Activated CD4-positive, CD25-positive, alpha-beta regulatory T cell (primary cell): ENCODE results near the gene THRAP3.
A peak's percentile ranks its signal among the peaks of the same experiment; 100 is the strongest.

Experiments
- DNase-seq, 4 experiments: peaks; one replicate each; lab custom pipeline; 2025; lab: John Stamatoyannopoulos, UW

Gene THRAP3

GRCh38 chr1:36327421-36328087, 103.3 kb downstream of the THRAP3 start:
- DNase-seq = no peak

- DNase-seq = no peak
These were observed 103.8 kb downstream of the THRAP3 start for GRCh38 chr1:36328088-36328480.

DNA sequence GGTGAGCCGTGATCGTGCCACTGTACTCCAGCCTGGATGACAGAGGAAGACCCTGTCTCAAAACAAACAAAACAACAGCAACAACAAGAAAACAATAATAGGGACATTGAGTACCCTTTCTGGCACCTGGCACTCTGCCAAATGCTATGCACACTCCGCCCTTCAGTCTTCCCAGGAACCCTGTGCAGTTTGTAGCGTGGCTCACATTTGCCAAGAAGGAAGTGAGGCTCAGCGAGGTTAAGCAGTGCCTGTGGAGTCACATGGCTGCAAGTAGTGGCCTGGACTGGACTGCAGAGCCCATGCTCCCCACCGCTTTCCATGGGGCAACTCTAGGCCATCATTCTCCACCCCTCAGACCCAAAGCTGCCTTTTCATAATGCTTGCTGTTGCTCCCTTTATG, 104.5 kb downstream of the THRAP3 start:
- DNase-seq = no peak

GRCh38 chr1:36329817-36330216, 105.6 kb downstream of the THRAP3 start:
- no peak for DNase-seq

- DNase-seq = no peak
These were observed 106.7 kb downstream of the THRAP3 start for GRCh38 chr1:36330940-36331339.

DNA sequence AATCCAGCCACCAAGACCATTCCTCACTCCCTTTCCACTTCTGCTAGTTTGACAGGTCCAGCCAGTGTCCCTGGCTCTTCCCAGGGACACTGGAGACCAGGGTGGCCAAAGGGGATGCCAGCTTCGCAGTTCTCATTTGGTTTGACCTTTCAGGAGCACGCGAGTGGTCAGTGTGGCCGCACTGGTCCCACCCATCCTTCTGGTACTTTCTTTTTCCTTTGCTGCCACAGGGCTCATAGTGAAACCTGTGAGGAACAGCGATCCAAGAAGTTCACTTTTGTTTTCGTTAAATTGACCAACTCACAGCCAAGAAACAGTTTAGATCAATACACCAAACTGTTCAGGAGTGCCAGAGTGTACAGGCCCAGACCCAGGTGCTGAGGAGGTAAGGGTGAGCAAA, 113.6 kb downstream of the THRAP3 start:
- no peak for DNase-seq

DNA sequence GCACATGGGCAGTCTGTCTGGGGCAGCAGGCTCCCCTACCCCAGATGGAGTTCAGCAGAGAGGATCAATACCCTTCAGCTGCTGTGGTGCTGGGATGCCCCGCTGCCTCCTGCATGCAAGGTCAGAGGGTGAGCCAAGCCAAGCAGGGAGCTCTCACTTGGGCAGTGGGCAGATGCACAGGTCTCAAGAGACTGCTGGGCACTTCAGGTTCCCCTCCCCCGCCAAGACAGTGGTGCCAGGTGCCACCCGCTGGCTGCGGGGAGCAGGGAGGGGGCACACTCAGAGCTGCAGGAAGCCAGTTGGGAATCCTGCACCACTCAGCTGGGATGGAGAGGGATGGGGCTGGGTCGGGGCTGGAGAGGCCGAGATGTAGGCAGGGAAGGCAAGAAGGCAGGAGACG, 115.0 kb downstream of the THRAP3 start:
- no peak for DNase-seq

GRCh38 chr1:36339615-36340014, 115.4 kb downstream of the THRAP3 start:
- no peak for DNase-seq

DNA sequence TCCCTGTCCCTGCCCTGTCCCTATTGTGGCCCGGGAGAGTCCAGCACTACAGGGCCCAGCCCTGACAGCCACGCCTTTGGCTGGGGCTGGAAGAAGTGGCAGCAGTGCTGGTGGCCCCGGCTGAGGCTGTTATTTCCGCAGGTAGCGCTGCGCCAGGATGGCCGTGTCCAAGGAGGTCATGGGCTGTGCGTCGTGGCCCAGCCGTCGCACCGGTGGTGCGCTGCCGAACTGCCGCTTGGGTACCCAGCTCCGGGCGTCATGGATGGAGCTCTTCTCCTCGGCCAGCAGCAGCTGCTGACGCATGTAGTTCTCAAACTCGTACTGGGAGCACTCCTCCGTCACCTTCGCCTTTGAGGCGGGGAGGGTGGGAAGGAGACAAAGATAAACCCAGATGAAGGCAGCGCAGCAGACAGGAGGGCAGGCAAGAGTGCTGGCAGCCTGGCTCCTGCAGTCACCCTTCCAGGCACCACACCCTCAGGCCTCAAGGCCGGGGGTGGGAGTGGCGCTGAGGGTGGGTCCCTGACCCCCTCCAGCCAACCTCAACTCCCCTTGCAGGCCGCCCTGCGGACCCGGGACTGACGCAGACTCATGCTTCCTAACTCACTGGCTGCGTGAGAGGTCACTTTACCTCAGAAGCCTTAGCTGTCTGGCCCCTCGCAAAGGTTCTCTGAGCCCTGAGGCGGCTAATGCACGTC, 117.5 kb downstream of the THRAP3 start:
- no peak for DNase-seq

GRCh38 chr1:36342426-36343185, 118.4 kb downstream of the THRAP3 start:
- peak; percentile 17 to 62 (median 30) for DNase-seq

GRCh38 chr1:36343651-36344394, 119.6 kb downstream of the THRAP3 start:
- no peak for DNase-seq

GRCh38 chr1:36344395-36344680, 120.1 kb downstream of the THRAP3 start:
- DNase-seq = no peak

DNA sequence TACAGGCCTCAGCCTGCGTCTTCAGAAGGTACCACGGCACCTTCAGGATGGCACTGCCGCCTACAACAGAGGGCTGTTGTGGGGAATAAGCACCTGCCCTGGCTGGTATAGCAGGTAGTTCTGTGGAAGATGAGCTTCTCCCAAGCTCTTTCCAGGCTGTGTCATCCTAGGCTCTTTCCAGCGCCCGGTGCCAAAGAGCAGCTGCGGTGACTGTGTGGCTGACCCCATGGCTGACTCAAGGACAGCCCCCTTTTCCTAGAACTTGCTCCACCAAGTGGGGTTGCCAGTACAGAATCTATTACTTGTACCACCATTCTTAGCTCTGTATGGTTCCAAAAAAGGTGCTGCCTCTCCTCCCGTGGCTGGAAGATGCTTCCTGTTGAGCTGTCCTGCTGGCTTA, 121.1 kb downstream of the THRAP3 start:
- no peak for DNase-seq

DNA sequence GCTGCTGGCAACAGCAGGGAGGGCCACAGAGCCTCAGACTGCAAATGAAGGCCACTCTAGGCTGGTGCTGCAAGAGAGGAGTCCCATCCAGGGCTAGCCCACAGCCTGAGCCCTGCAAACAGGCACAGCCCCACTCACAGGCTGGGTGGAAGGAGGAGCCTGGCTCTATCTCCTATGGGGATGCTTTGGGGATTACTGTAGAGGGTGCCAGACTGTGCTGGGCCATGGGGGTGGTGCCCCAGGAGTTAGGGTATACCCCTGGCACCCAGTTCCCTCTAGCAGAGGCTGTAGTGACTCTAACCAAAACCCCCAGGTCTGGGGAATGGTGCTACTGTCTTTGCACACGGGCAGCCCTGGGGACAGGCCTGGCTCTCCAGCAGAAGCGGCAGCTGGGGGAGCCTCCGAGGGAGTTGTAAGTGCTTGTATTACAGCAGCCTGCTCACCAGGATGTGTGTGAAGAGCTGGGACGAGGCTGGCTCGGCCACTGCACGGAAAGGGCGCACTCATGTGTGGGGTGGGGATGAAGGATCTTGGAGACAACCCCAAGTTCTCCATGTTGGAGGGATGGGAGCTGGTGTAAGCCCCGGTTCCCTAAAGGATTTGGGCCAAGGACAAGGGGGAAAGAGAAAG, 122.6 kb downstream of the THRAP3 start:
- no peak for DNase-seq

DNA sequence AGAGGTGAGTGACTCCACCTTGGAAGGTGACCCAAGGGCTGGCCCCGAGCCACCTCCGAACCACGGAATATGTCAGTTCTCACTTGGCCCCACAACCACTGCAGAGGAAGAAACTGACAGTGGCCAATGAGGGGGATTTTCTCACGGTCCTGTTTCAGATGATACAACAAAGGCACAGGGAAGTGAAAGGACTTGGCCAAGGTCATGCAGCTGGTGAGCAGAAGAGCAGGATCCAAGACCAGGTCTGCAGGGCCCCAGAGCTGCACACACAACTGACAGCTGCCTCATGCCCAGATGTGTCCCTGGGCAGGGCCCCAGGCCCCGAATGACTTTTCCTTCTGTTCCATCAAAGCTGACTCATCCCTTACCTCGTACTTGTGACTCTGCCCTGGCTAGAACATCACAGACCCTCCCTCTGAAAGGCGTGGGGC, 125.0 kb downstream of the THRAP3 start:
- DNase-seq = no peak

GRCh38 chr1:36349839-36350238, 125.6 kb downstream of the THRAP3 start:
- no peak for DNase-seq

DNA sequence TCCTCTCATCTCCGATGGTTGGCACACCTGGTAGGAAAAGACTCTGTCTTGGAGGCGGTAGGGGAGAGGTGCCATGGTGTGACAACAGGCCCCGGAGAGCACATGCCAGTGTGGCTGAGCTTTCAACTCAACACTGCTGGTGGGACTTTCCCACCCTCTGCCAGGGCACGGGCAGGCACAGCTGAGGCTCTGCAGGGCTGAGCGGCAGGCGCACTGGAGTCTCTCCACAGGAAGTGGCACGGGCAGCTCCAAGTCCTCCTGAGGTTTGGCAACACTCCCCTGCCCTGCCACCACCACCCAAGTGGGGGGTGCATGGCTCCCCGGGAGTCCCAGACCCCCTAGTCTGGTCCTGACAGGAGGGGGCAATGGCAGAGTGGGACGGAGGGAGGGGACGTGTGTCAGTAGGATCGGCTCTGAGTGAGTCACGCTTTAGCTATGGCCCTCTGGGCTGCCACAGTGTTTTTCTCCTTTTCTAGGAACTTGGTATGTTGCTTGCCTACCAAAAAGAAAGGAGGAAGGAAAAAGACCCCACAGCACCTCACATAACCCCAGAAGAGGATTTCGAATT, 126.5 kb downstream of the THRAP3 start:
- DNase-seq = peak in 2 of 4 experiments; percentile 16 to 34

GRCh38 chr1:36351227-36351977, 127.2 kb downstream of the THRAP3 start:
- DNase-seq = no peak

DNA sequence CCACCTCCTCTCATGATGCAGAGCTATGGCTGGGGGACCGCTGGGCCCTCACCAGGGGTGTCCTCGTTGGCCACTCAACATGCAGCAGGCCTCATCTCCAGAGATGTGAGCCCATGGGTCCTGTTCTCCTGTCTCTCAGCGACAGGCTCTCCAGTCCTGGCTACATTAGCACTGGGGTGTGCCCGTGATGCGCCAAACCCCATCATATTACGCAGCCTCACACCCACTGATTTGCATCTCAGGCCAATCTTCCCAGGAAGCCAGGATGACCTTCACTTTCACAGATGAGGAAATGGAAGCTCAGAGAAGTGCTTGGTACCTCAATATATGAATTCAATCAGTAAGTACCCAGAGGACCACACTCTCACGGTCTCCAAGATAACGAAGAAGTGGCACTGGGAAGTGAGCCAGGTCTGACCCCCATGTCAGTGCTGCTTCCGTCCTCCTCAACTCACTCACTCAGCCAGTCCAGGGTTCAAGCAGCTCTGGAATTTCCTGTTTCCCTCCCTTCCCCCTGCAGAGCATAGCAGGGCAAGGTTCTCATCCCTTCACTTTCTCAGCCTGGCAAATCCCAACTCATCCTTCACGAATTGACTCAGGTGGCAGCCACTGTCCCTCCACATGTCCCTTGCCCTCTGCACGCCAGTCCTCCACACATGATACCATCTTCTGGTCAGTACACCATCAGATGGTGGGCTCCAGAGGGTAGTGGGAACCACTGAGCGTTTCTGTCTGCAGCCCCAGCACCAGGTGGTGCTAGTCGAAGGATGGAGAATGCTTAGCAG, 128.1 kb downstream of the THRAP3 start:
- DNase-seq = no peak
